SKM-1 treated with dmso at 0.1 percent for 144 hours (cell line): Measurements from ENCODE around the gene UST.
"Not testable (repeated sequence)": the region's sequence is repeated elsewhere in the genome, so short reads cannot be mapped to it uniquely, and the experiment has no call there.

Experiments
- DNase-seq: peaks from one replicate; lab custom pipeline; 2025; ENCODE audit not compliant: unreplicated experiment; lab: John Stamatoyannopoulos, UW

Gene UST

DNA sequence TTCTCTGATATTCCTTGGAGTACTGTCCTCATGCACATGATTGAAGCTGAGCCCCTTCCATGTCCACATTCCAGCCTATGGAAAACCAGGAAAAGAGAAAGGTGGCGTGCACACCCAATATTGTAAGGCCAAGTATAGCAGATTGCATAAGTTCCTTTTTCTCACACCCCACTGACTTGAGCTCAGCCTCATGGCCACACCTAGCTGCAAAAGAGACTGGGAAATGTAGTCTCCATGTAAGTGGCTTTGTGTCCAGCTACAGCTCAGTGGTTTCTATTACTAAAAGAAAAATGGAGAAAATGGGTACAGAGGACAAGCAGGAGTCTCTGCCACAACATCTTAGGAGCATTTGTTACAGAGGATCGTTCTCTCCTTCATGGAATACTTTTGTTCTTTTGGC, 10.8 kb upstream of the UST start:
- peak; percentile 37 for DNase-seq

DNA sequence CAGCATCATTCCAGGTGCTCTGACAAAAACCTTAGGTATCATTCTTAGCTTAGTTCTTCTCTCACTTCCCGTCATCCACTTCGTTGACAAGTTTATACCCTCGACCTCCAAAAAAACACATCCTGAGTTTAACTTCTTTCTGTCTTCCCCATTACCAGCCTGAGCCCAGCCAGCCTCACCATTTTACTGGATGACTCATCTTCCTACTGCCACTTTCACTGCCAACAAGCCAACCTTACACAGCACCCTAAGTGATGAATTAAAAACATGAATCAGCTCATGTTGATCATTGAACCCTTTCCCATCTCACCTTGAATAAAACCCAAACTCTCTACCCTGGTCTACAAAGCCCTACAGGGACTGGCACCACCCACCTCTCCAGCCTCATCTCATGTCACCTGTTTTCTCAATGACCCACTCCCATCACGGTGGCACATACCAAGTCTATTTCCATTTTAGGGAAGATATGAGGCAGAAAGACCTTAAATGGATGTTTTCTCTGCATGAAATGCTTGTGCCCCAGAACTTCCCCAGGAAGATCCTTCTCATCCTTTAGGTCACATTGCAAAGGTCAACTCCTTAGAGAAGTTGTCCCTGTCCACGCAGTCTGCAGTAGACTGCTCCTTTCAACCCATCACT, 9.9 kb upstream of the UST start:
- no peak for DNase-seq

DNA sequence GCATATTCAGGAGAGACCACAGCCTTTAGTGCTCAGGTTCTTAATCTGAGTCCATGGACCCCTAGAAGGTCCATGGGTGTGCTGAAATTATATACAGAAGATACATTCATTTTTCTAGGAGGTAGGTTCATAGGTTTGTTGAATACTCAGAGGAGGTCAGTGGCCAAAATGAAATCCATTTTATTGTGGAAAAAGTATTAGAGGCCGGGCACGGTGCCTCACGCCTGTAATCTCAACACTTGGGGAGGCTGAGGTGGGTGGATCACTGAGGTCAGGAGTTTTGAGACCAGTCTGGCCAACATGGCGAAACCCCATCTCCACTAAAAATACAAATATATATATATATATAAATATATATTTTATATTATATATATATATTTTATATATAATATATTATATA, 9.0 kb upstream of the UST start:
- no peak for DNase-seq

GRCh38 chr6:148738946-148739821, 7.6 kb upstream of the UST start:
- no peak for DNase-seq

DNA sequence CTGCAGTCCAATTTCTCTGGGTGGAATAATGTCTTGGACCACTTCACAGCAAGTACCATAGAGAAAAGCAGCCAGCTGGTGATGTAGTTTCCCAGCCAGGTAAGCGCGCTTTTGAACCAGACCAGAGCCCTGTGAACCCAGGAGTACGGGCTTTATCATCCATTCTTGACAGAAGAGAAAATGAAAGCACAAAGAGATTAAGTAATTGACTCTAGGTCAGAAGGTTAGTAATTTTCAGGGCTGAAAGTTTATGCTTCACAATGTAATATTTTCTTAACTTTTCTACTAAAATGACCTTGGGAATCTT, 7.1 kb upstream of the UST start:
- DNase-seq = no peak

DNA sequence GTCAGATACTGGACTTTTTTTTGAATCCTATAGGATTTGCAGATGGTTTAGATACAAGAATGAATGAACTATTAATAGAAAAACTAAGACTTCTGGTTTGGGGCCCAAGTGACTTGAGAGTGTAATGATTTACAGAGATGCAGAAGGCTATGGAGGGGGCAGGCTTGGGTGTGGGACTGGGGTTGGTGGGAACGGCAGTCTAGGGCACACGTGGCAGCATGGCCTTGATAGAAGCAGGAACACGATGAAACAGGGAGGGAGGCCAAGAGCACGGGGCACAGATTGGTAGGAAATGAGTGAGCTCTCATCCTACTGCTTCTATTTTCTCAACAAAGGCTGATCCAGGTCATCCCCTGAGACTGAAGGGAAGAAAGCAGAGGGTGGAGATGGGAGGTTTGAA, 3.4 kb upstream of the UST start:
- no peak for DNase-seq

DNA sequence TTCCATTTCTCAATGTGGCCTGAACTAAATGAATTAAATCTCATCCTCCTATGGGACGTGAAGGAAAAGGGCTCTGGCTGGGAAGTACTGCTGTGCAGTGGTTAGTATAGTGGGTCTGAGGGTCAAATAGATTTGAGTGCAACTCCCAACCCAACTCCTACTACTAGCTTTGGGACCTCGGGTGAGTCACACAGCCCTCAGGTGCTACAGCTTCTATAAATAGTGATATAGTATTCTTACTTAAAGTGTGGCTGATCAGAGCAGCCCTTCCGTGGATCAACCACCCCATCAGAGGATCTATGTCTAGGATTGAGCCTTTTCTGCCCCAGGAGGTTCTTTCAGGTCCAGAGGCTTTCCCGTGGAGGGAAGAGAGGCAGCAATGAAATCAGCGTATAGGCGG, 904 bp upstream of the UST start:
- DNase-seq = no peak

DNA sequence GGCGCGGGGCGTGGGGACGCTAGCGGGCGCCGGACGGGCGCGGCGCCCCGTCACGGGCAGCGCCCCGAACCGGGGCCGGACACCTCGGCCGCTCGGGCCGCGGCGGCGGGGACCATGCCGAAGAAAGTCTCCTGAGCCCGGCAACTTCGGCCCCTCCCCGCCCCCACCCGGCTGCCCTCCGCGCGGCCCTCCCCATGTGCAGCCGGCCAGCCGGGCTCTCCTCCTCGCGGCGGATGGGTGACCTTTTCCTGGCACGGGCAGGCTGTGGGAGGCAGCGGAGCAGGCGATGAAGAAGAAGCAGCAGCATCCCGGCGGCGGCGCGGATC, 278 bp downstream of the UST start:
- no peak for DNase-seq

GRCh38 chr6:148747471-148748165, 788 bp downstream of the UST start:
- DNase-seq = no peak

GRCh38 chr6:148749674-148750073, 2.8 kb downstream of the UST start:
- DNase-seq = no peak

DNA sequence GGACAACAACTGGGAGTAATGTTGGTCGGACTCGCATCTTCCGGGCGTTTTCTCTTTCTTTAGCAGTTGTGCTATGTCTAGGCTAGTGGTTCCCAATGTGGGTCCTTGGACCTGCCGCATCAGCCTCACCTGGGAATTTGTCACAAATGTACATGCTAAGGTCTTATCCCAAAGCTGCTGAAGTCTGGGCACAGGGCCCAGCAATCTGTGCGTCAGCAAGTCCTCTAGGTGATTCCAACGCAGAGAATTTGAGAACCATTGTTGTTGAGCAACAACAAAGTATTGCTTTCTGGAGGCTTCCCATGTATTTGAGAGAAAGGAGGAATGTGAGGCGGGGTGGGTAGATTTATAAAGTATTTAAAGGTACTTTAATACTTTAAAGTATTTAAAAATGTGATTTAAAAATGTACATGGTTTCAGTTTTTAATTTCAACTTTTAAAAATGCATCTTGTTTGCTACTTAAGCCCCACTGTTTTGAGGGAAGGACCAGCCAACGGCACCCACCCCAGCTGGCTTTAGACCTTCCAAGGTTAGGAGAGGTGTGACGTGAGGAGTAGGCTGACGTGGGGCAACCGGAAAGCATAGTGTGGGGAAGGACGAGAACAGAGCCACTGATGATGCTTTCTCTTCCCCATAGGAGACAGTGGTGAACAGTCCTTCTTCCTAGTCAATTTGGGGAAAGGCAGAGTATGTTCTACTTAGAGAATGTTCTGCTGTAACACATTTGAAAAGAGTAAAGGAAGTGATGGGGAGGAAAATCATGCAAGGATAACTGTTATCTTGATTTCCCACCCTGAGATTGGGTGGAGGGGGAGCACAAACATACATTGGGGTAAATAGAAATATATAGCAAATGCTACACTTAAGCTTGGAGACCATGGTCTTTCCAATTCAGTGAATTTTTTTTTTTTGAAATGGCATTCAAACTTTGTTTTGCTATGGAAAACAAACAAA, 4.3 kb downstream of the UST start:
- DNase-seq = no peak

- no peak for DNase-seq
Measured at GRCh38 chr6:148751793-148752170, 5.0 kb downstream of the UST start.

GRCh38 chr6:148755379-148755778, 8.5 kb downstream of the UST start:
- not testable (repeated sequence) for DNase-seq

- peak; percentile 65 for DNase-seq
Measured at GRCh38 chr6:148757944-148758480, 11.2 kb downstream of the UST start.

DNA sequence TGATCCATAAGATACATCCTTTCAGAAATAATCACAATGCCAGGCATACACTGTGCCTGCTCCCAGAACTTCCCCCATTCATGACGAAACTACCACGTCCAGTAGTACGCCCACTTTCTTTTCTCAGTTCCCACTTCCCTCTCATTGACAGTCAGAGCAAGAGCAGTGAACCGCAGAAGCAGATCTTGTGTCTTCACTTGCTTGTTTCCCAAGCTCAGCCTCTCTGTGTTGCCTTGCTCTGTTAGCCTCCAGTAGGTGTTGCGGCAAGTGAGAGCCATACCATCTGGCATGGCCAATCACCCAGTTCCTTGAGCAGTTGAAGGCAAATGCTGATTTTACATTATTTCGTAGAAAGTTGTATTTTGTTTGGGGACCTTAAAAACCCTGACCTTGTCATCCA, 11.7 kb downstream of the UST start:
- peak; percentile 97 for DNase-seq

GRCh38 chr6:148760258-148760534, 13.4 kb downstream of the UST start:
- DNase-seq = no peak

DNA sequence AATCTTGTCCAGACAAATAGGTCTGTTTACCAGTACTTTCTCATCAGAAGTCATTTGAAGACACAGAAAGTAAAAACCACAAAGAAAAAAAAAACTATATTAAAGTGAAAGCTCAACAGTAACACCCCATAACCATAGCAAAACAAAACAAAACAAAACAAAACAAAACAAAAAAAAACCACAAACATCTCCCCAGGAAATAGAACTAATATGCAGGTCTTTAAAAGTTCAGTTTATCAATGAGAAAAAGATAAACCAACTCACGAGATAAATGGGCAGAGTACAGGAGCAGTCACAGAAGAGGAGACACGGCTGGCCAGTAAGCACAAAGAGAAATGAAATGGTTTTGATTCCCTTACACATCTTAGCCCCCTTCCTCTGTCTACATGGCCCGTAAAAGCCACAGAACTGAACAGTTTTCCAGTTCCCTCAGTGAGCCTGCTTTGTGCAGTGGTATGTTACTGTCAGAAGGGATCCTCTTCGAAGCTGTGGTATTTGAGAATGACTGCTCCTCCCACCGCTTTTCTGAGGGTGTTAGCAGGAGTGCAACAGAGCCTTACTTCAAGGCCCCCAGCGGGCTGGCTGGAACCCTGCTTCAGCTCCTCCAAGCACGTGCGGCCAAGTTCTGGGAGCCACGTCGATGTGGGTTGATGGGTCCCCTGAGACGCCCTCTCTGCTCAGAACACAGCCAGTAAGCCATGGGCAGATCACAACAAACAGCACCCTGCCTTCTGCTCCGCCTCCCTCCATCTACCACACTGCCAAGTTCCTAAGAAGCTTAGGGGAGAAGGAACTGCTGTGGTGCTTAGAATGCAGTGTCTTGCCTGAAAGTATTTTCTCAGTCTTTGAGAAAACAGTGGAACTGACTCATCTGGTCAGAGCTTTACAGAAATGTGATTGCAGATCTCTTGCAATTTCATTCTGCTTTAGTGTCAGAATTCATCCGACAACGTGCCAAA, 14.0 kb downstream of the UST start:
- DNase-seq = peak; percentile 66

DNA sequence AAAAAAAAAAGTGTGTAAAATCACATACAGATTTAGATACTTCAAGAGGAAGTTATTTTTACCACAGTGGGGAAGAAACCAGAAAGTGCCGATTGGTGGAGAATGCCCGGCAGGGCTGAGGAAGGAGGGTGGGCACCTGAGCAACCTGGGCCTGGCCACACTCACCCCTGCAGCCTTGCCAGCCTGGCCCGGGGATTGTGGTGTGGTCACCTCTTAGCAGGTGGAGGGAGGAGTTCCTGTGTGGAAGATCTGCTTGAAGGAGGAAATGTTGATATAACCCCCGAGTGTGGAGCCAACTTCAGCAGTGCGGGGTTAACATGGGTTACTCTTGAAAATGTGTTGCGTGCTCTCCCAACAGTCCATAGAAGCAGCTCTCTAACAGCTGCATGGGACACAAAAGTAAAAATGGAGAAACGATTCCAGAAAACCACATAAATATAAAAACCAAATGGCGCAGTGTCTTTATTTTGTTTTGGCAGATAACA, 14.7 kb downstream of the UST start:
- DNase-seq = no peak

GRCh38 chr6:148762231-148762630, 15.4 kb downstream of the UST start:
- no peak for DNase-seq
